A549 (cell line): ENCODE results near the gene TSSK3. TPM values are rescaled to one million over a fixed set of nuclear protein-coding genes. Genes with fewer than 3 reads are reported as not detected.

ENCODE experiments used
- ATAC-seq, 2 experiments: fragments of 200-7000 bp in 1 of 2; fragments of >200 bp in 1 of 2; cut with Nextera tagmentation in 1 of 2; cut with Tn5 transposase in 1 of 2; 3 replicates each; pipeline versions ENCODE4 v1.8.0 to v1.9.1; 2018 to 2020; ENCODE audit warnings: mild to moderate bottlenecking in 1 of 2, moderate library complexity in 1 of 2
- CTCF ChIA-PET: fragments of 300-600 bp; sonication (Branson Sonifier 250); formaldehyde crosslinking; extraction: SDS; loops from one replicate; lab custom pipeline; 2021; ENCODE audit warnings: antibody characterized with exemption, inconsistent platforms; lab: Yijun Ruan, JAX
- POLR2A ChIA-PET: fragments of 350-600 bp; formaldehyde crosslinking; extraction: SDS; loops from one replicate; lab custom pipeline; 2021; ENCODE audit warnings: antibody characterized with exemption, inconsistent platforms; lab: Yijun Ruan, JAX
- DNase-seq, 2 experiments: peaks; one replicate each; pipeline versions ENCODE4 v3.0.0 to v3.0.0-alpha.2; 2011 to 2016; ENCODE audit warnings: low read depth in 1 of 2, low spot score in 1 of 2
- FAIRE-seq: peaks from 2 replicates; lab custom pipeline; 2011; peaks lifted over from hg19 to GRCh38; lab: Jason Lieb, UNC
- H3K27ac ChIP-seq, 2 experiments: fragments of >200 bp; sonication (Bioruptor Twin); formaldehyde crosslinking; 3 replicates each; pipeline ENCODE4 v1.5.1; 2016 to 2017
- H3K4me1 ChIP-seq: fragments of >200 bp; sonication (Bioruptor Twin); formaldehyde crosslinking; 3 replicates; pipeline ENCODE4 v1.6.1; 2016
- H3K4me2 ChIP-seq: fragments of >200 bp; sonication (Bioruptor Twin); formaldehyde crosslinking; 3 replicates; pipeline ENCODE4 v1.6.1; 2016
- H3K4me3 ChIP-seq: fragments of >200 bp; sonication (Bioruptor Twin); formaldehyde crosslinking; 3 replicates; pipeline ENCODE4 v1.5.1; 2016
- H3K9me3 ChIP-seq: fragments of >200 bp; sonication (Bioruptor Twin); formaldehyde crosslinking; 3 replicates; pipeline ENCODE4 v1.6.1; 2016
- BCL3 ChIP-seq: fragments of >200 bp; sonication (Bioruptor Twin); formaldehyde crosslinking; IDR thresholded peaks from 3 replicates; pipeline ENCODE4 v1.6.1; 2016
- BHLHE40 ChIP-seq: IDR thresholded peaks from 2 replicates; pipeline ENCODE4 v1.6.1; 2012; ENCODE audit warnings: low read depth, low read length, inconsistent platforms
- CBX2 ChIP-seq: fragments of 200-600 bp; sonication (generic); IDR thresholded peaks from 2 replicates; pipeline ENCODE4 v1.6.1; 2016; ENCODE audit warnings: low read depth, mild to moderate bottlenecking, borderline replicate concordance
- CBX8 ChIP-seq: fragments of 200-600 bp; sonication (generic); IDR thresholded peaks from 2 replicates; pipeline ENCODE4 v1.6.1; 2016
- CHD2 ChIP-seq: fragments of 150-350 bp; IDR thresholded peaks from 2 replicates; pipeline ENCODE4 v1.6.1; 2014; ENCODE audit warnings: low read length; ENCODE audit not compliant: partially characterized antibody
- EHMT2 ChIP-seq: fragments of 200-600 bp; sonication (generic); IDR thresholded peaks from 2 replicates; pipeline ENCODE4 v1.6.1; 2016; ENCODE audit warnings: antibody characterized with exemption, low read depth, mild to moderate bottlenecking, moderate library complexity
- EP300 ChIP-seq, 2 experiments: fragments of >200 bp; sonication (Bioruptor Twin); formaldehyde crosslinking; IDR thresholded peaks; 2 replicates in 1 of 2; 3 replicates in 1 of 2; pipeline ENCODE4 v1.6.1; 2016 to 2017
- ESRRA ChIP-seq: fragments of 150-350 bp; IDR thresholded peaks from 2 replicates; pipeline ENCODE4 v1.6.1; 2014; ENCODE audit warnings: mild to moderate bottlenecking, low read length, borderline replicate concordance
- FOXS1 ChIP-seq: fragments of 250-450 bp; sonication (Bioruptor Pico); IDR thresholded peaks from 2 replicates; pipeline ENCODE4 v1.5.0; 2020; ENCODE audit warnings: mild to moderate bottlenecking, moderate library complexity
- GATA3 ChIP-seq: IDR thresholded peaks from 2 replicates; pipeline ENCODE4 v1.6.1; 2012; ENCODE audit warnings: borderline replicate concordance
- HES2 ChIP-seq: fragments of >200 bp; sonication (Bioruptor Twin); formaldehyde crosslinking; IDR thresholded peaks from 2 replicates; pipeline ENCODE4 v1.6.1; 2016
- HEYL ChIP-seq: fragments of 250-450 bp; sonication (Bioruptor Pico); IDR thresholded peaks from 2 replicates; pipeline ENCODE4 v1.8.0; 2021; ENCODE audit warnings: mild to moderate bottlenecking, moderate library complexity
- HMGXB4 ChIP-seq: fragments of 250-450 bp; sonication (Bioruptor Pico); IDR thresholded peaks from 2 replicates; pipeline ENCODE4 v1.5.0; 2021; ENCODE audit warnings: mild to moderate bottlenecking, moderate library complexity, borderline replicate concordance
- HOXA7 ChIP-seq: fragments of 250-450 bp; sonication (Bioruptor Pico); IDR thresholded peaks from 2 replicates; pipeline ENCODE4 v1.5.0; 2020; ENCODE audit warnings: mild to moderate bottlenecking, moderate library complexity
- HOXB5 ChIP-seq: fragments of 250-450 bp; sonication (Bioruptor Pico); IDR thresholded peaks from 2 replicates; pipeline ENCODE4 v1.5.0; 2020; ENCODE audit warnings: mild to moderate bottlenecking, moderate library complexity
- JUN ChIP-seq, 2 experiments: fragments of >200 bp; sonication (Bioruptor Twin); formaldehyde crosslinking; IDR thresholded peaks; 2 replicates in 1 of 2; 3 replicates in 1 of 2; pipeline ENCODE4 v1.6.1; 2016 to 2017
- KDM5A ChIP-seq: fragments of 200-600 bp; sonication (generic); IDR thresholded peaks from 2 replicates; pipeline ENCODE4 v1.6.1; 2016; ENCODE audit warnings: antibody characterized with exemption, mild to moderate bottlenecking
- MAX ChIP-seq: IDR thresholded peaks from 2 replicates; pipeline ENCODE4 v1.6.1; 2012
- NR3C1 ChIP-seq: fragments of >200 bp; sonication (Bioruptor Twin); formaldehyde crosslinking; IDR thresholded peaks from 3 replicates; pipeline ENCODE4 v1.6.1; 2017
- PBX3 ChIP-seq: IDR thresholded peaks from 2 replicates; pipeline ENCODE4 v1.6.1; 2012
- PHF8 ChIP-seq: fragments of 200-600 bp; sonication (generic); IDR thresholded peaks from 2 replicates; pipeline ENCODE4 v1.6.1; 2016; ENCODE audit warnings: low read depth, mild to moderate bottlenecking, antibody characterized with exemption, moderate library complexity, borderline replicate concordance
- POLR2A ChIP-seq: IDR thresholded peaks from 2 replicates; pipeline ENCODE4 v1.6.1; 2012; ENCODE audit warnings: mild to moderate bottlenecking, low read length
- POLR2AphosphoS2 ChIP-seq: conservative IDR thresholded peaks from 2 replicates; pipeline ENCODE4 v1.6.1; 2012; ENCODE audit warnings: low read length, improper control_type of control experiment, inconsistent platforms
- RARB ChIP-seq: fragments of 250-450 bp; sonication (Bioruptor Pico); IDR thresholded peaks from 2 replicates; pipeline ENCODE4 v1.8.0; 2021; ENCODE audit warnings: mild to moderate bottlenecking, moderate library complexity
- RCOR1 ChIP-seq: fragments of 150-350 bp; IDR thresholded peaks from 2 replicates; pipeline ENCODE4 v1.6.1; 2014; ENCODE audit warnings: antibody characterized with exemption, low read length, low read depth
- TFCP2L1 ChIP-seq: fragments of 250-450 bp; sonication (Bioruptor Pico); IDR thresholded peaks from 2 replicates; pipeline ENCODE4 v1.5.0; 2021; ENCODE audit warnings: mild to moderate bottlenecking
- ZNF302 ChIP-seq: fragments of 250-450 bp; sonication (Bioruptor Pico); IDR thresholded peaks from 2 replicates; pipeline ENCODE4 v1.9.0; 2021; ENCODE audit warnings: inconsistent platforms, mild to moderate bottlenecking, moderate library complexity
- WGBS: methylation state at CpG from one replicate; pipeline ENCODE4 v1.1.6; 2017; ENCODE audit errors: missing lambda C conversion rate; 5-methylcytosine and 5-hydroxymethylcytosine counted together
- polyA plus RNA-seq, 4 experiments: library from polyadenylated mRNA; depleted of rRNA in 3 of 4; stranded (reverse); fragments of >200 nt; fragmentation: RNase III in 1 of 4; extraction: RNeasy Plus Mini Kit Qiagen cat#74134 plus additional on column Dnase treatment in 1 of 4; gene quantifications; 2 replicates in 3 of 4; 3 replicates in 1 of 4; pipeline ENCODE4 v1.2.3, GENCODE V29; 2011 to 2017

Gene TSSK3
- polyA plus RNA-seq, 2 of the 4 experiments (the other 2 are of a cell fraction), result 0.31 to 0.37 TPM

GRCh38 chr1:32334864-32335534 lies 27.3 kb upstream of the TSSK3 start (continued):
- TF ChIP-seq GATA3, result no peak
- TF ChIP-seq PBX3, result no peak
- no peak for TF ChIP-seq HES2
- TF ChIP-seq HOXA7 (CRISPR knock-in tag), result no peak
- no peak for TF ChIP-seq RCOR1
- no peak for TF ChIP-seq PHF8
- no peak for TF ChIP-seq HOXB5 (CRISPR knock-in tag)
- TF ChIP-seq POLR2AphosphoS2, result no peak
- no peak for TF ChIP-seq CHD2
- no peak for TF ChIP-seq NR3C1
- no peak for TF ChIP-seq EP300 (IDR thresholded peaks at IDR 0.05)
- TF ChIP-seq JUN (IDR thresholded peaks at IDR 0.05), result no peak
- no peak for TF ChIP-seq BHLHE40

- CTCF ChIA-PET, result interaction anchor here (0.6 to 1.7 kb wide), 11 partner anchors 11 to 251 kb away, joined by 3 to 5 read pairs (median 3); no protein-coding TSS in a partner anchor
- ATAC-seq (peak in 1 of 2 experiments; percentile 8; a peak in 3 of 6 replicates), FAIRE-seq (no peak), DNase-seq (no peak)
- POLR2A ChIA-PET, result interaction anchor here (0.6 to 2.1 kb wide), 11 partner anchors 10 to 258 kb away, joined by 3 to 20 read pairs (median 7); partner anchors contain the start of genes BSDC1 and HDAC1
- no peaks in the 10 kb centered on the region for H3K9me3 ChIP-seq
- TF ChIP-seq HOXB5 (CRISPR knock-in tag) (no peak), CHD2 (no peak), ZNF302 (no peak), CBX2 (no peak), HOXA7 (CRISPR knock-in tag) (no peak), KDM5A (no peak), ESRRA (no peak), MAX (no peak), JUN (IDR thresholded peaks at IDR 0.05) (no peak), CBX8 (no peak), FOXS1 (CRISPR knock-in tag) (no peak), RARB (no peak), PBX3 (no peak)
- H3K4me2 ChIP-seq, result peak overlapping the region; percentile 96
- peak overlapping the region; percentile 96 to 98 for H3K27ac ChIP-seq
- H3K4me3 ChIP-seq, result peak overlapping the region; percentile 100
- peaks cover 33% of the 10 kb centered on the region for H3K4me1 ChIP-seq
- no CpG with 5 or more reads among the region's 34 CpGs for WGBS
Observed at GRCh38 chr1:32335535-32335789, 26.9 kb upstream of the TSSK3 start.

GRCh38 chr1:32335790-32336590 lies 26.3 kb upstream of the TSSK3 start, which contains the start of gene MARCKSL1:
MARCKSL1 (minus strand) TSS chr1:32336233; CDS start chr1:32336033, 200 bp downstream.
- CTCF ChIA-PET, result interaction anchor here (0.6 to 1.7 kb wide), 13 partner anchors 12 to 250 kb away, joined by 3 to 5 read pairs (median 3); no protein-coding TSS in a partner anchor
- no CpG with 5 or more reads among the region's 95 CpGs for WGBS
- peaks cover 33% of the 10 kb centered on the region for H3K4me1 ChIP-seq
- ATAC-seq (peak; percentile 62 to 73), FAIRE-seq (no peak), DNase-seq (peak; percentile 43 to 54)
- peak within 1 kb of the TSS; percentile 96 to 98 for H3K27ac ChIP-seq
- H3K4me2 ChIP-seq, result peak within 1 kb of the TSS; percentile 96
- H3K4me3 ChIP-seq, result peak within 1 kb of the TSS; percentile 100
- POLR2A ChIA-PET, result interaction anchor here (0.6 to 2.1 kb wide), 20 partner anchors 9 to 258 kb away, joined by 3 to 20 read pairs (median 4); partner anchors contain the start of genes BSDC1, CCDC28B and HDAC1
- no peaks in the 10 kb centered on the region for H3K9me3 ChIP-seq
- TF ChIP-seq HMGXB4 (CRISPR knock-in tag) (no peak), ZNF302 (no peak), HEYL (CRISPR knock-in tag) (no peak), TFCP2L1 (CRISPR knock-in tag) (no peak), BHLHE40 (no peak), EHMT2 (no peak), CHD2 (no peak), POLR2A (peak; percentile 90), BCL3 (peak; percentile 96), CBX8 (no peak), RARB (no peak)
